Measurements from ENCODE around the gene CDC6. TPM values are rescaled to one million over a fixed set of nuclear protein-coding genes. Genes with fewer than 3 reads are reported as not detected.

CDC6 gene
- total RNA-seq, 6 experiments from 2014 or later: 16.9 to 36.0 (median 31.5) TPM

- Mint-ChIP-seq H3K9me3 (no peaks in the 10 kb centered on the region), H3K4me3 (no peak overlapping the region)
- no peak for DNase-seq
Observed at GRCh38 chr17:40307740-40308239, 20.1 kb downstream of the CDC6 start.

GRCh38 chr17:40309031-40309948 lies 21.6 kb downstream of the CDC6 start, which contains the start of gene RARA:
TSS of gene RARA (plus strand) at chr17:40309180. CDS start at chr17:40331219, 22,039 bp downstream.
- Mint-ChIP-seq H3K27me3 (ENCODE audit: insufficient read depth) (peaks cover under 1% of the 10 kb centered on the region), H3K27ac (no peak within 1 kb of the TSS), H3K9me3 (no peaks in the 10 kb centered on the region)

More at GRCh38 chr17:40307740-40308239, 20.1 kb downstream of the CDC6 start:
- Mint-ChIP-seq H3K36me3 (ENCODE audit: low read depth) (no peaks in the 10 kb centered on the region), H3K27me3 (ENCODE audit: insufficient read depth) (peaks cover 2% of the 10 kb centered on the region), H3K27ac (no peak overlapping the region), H3K4me1 (ENCODE audit: low read depth) (peaks cover 27% of the 10 kb centered on the region)
- TF ChIP-seq CTCF (IDR thresholded peaks at IDR 0.05): no peak

GRCh38 chr17:40309949-40310510 lies 22.4 kb downstream of the CDC6 start:
- H3K27ac Mint-ChIP-seq: no peak overlapping the region

More at GRCh38 chr17:40309031-40309948, 21.6 kb downstream of the CDC6 start, which contains the start of gene RARA:
- no peak for TF ChIP-seq CTCF (IDR thresholded peaks at IDR 0.05)
- DNase-seq: no peak
- H3K4me3 Mint-ChIP-seq: no peak within 1 kb of the TSS; the same call in 1 of the 2 replicates
- peaks cover 12% of the 10 kb centered on the region for H3K4me1 Mint-ChIP-seq (ENCODE audit: low read depth)
- H3K36me3 Mint-ChIP-seq (ENCODE audit: low read depth): no peaks in the 10 kb centered on the region

GRCh38 chr17:40310882-40311391 lies 23.3 kb downstream of the CDC6 start:
- Mint-ChIP-seq H3K4me1 (ENCODE audit: low read depth) (no peaks in the 10 kb centered on the region; the same call in 1 of the 2 replicates), H3K36me3 (ENCODE audit: low read depth) (no peaks in the 10 kb centered on the region), H3K4me3 (no peak overlapping the region), H3K9me3 (no peaks in the 10 kb centered on the region), H3K27me3 (ENCODE audit: insufficient read depth) (no peaks in the 10 kb centered on the region; the same call in none of the 2 replicates), H3K27ac (peak overlapping the region; percentile 17; the same call in 1 of the 2 replicates)
- TF ChIP-seq CTCF (IDR thresholded peaks at IDR 0.05): no peak
- DNase-seq: no peak

More at GRCh38 chr17:40309949-40310510, 22.4 kb downstream of the CDC6 start:
- no peak for DNase-seq
- H3K27me3 Mint-ChIP-seq (ENCODE audit: insufficient read depth): no peaks in the 10 kb centered on the region; the same call in none of the 2 replicates
- no peaks in the 10 kb centered on the region for H3K36me3 Mint-ChIP-seq (ENCODE audit: low read depth)
- H3K4me1 Mint-ChIP-seq (ENCODE audit: low read depth): peaks cover 5% of the 10 kb centered on the region
- H3K9me3 Mint-ChIP-seq: no peaks in the 10 kb centered on the region
- TF ChIP-seq CTCF (IDR thresholded peaks at IDR 0.05): no peak
- no peak overlapping the region for H3K4me3 Mint-ChIP-seq

GRCh38 chr17:40311575-40311974 lies 23.9 kb downstream of the CDC6 start:
- TF ChIP-seq CTCF (IDR thresholded peaks at IDR 0.05): no peak
- Mint-ChIP-seq H3K4me1 (ENCODE audit: low read depth) (no peaks in the 10 kb centered on the region; the same call in 1 of the 2 replicates), H3K4me3 (peak overlapping the region; percentile 17; the same call in 1 of the 2 replicates), H3K9me3 (no peaks in the 10 kb centered on the region), H3K27me3 (ENCODE audit: insufficient read depth) (no peaks in the 10 kb centered on the region; the same call in none of the 2 replicates), H3K36me3 (ENCODE audit: low read depth) (no peaks in the 10 kb centered on the region), H3K27ac (peak overlapping the region; percentile 69)
- no peak for DNase-seq
